IPS-20b (cell line): ENCODE results near the gene DNAJC11.
A peak's percentile ranks its signal among the peaks of the same experiment; 100 is the strongest.
"Not testable (repeated sequence)": the region's sequence is repeated elsewhere in the genome, so short reads cannot be mapped to it uniquely, and the experiment has no call there.

ENCODE experiments used
- H3K27ac ChIP-seq: one replicate; pipeline ENCODE4 v1.5.1; 2013; ENCODE audit warnings: low read length
- H3K27me3 ChIP-seq: 2 replicates; pipeline ENCODE4 v1.6.1; 2013; ENCODE audit warnings: mild to moderate bottlenecking, low read length, inconsistent platforms; ENCODE audit not compliant: insufficient read depth
- H3K36me3 ChIP-seq: 2 replicates; pipeline ENCODE4 v1.6.1; 2013; ENCODE audit warnings: low read depth, mild to moderate bottlenecking, inconsistent platforms, low read length, moderate library complexity; ENCODE audit not compliant: insufficient read depth
- H3K4me1 ChIP-seq: 2 replicates; pipeline ENCODE4 v1.6.1; 2013; ENCODE audit warnings: mild to moderate bottlenecking, control low read depth, inconsistent platforms, low read length, moderate library complexity; ENCODE audit not compliant: insufficient read depth
- H3K4me3 ChIP-seq: 2 replicates; pipeline ENCODE4 v1.5.1; 2013; ENCODE audit warnings: mild to moderate bottlenecking, low read length, inconsistent platforms
- H3K9ac ChIP-seq: 2 replicates; pipeline ENCODE4 v1.6.1; 2013; ENCODE audit warnings: low read depth, mild to moderate bottlenecking, inconsistent platforms, low read length, moderate library complexity
- H3K9me3 ChIP-seq: 2 replicates; pipeline ENCODE4 v1.6.1; 2013; ENCODE audit warnings: mild to moderate bottlenecking, low read depth, low read length, inconsistent platforms; ENCODE audit not compliant: insufficient read depth

Gene DNAJC11, protein sequence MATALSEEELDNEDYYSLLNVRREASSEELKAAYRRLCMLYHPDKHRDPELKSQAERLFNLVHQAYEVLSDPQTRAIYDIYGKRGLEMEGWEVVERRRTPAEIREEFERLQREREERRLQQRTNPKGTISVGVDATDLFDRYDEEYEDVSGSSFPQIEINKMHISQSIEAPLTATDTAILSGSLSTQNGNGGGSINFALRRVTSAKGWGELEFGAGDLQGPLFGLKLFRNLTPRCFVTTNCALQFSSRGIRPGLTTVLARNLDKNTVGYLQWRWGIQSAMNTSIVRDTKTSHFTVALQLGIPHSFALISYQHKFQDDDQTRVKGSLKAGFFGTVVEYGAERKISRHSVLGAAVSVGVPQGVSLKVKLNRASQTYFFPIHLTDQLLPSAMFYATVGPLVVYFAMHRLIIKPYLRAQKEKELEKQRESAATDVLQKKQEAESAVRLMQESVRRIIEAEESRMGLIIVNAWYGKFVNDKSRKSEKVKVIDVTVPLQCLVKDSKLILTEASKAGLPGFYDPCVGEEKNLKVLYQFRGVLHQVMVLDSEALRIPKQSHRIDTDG

DNA sequence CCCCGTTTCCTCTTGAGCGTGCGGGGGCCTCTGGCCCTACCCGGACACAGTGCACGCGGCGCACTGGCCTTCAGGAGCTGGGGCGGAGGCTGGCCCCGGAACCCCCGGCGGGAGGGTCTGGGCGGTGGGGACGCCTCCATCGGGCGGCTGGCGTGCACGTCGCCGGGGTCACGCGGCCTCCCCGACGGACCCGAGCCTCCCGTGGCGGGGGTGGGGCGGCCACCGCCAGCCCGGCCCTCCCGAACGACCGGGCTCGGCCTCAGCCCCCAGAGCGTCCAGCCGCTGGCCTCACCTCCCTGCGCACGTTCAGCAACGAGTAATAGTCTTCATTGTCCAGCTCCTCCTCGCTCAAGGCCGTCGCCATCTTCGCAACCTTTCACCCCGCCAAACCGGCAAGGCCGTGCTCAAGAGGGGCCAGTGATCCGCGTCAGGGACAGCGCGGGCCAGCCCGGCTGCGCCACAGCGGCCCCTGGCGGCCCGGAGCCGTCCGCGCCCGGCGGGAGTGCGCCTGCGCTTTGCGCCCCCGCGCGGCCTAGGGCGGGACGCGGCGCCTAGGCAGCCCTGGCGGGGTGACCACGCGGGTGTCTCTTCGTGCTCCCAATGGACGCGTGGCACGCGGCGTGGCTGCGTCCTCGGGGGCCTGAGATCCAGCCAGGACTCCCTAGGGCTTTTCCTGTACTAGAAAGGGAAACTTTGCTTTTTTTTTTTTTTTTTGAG lies at the start of gene DNAJC11:
Gene DNAJC11 (minus strand): TSS at position 380 of the 717 bp plus-strand sequence. CDS start 16 bp downstream, at position 364.
- H3K9me3 ChIP-seq: no peaks in the 10 kb centered on the region
- H3K4me3 ChIP-seq: peak within 1 kb of the TSS; percentile 98
- H3K36me3 ChIP-seq: peaks cover under 1% of the 10 kb centered on the region; the same call in 1 of the 2 replicates
- peak within 1 kb of the TSS; percentile 100 for H3K9ac ChIP-seq
- no peaks in the 10 kb centered on the region for H3K27me3 ChIP-seq
- H3K27ac ChIP-seq: peak within 1 kb of the TSS; percentile 93
- H3K4me1 ChIP-seq: peaks cover 9% of the 10 kb centered on the region

DNA sequence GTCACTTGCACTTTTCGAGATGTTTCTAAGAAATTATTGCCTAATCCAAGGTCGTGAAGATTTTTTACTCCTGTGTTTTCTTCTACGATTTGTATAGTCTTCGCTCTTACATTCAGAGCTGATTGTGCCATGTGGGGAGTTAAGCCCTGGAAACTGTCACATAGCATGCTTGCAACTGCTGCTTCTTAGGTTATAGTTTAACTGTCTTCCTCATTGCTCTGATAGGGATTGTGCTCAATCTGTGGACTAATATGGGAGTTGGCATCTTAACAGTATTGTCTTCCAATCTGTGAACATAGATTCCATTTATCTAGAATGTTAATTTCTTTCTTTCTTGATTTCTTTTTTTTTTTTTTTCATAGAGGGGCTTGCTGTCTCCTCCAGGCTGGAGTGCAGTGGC lies 48.9 kb upstream of the DNAJC11 start:
- 0 out of 2 replicates have a peak, but pooled peaks cover 11% of the 10 kb centered on the region for H3K27me3 ChIP-seq
- H3K4me3 ChIP-seq: no peak overlapping the region
- H3K9me3 ChIP-seq: no peaks in the 10 kb centered on the region

DNA sequence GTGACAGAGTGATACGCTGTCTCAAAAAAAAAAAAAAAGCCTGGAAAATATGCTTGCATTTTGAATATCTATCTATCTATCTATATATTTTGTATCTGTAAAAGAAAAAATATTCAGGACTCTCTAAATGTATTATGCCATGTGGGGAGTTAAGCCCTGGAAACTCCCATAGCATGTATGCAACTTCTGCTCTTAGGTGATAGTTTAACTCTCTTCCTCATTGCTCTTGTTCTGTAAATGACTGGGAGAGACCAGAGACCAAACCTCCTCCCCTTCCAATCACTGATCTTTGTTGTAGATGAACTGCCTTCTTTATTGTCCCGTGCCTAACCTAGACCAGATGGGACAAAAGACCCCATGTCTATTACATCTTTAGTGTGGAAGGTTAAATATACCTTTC lies 46.1 kb upstream of the DNAJC11 start:
- no peak overlapping the region for H3K27ac ChIP-seq
- no peak overlapping the region for H3K9ac ChIP-seq
- H3K36me3 ChIP-seq: no peaks in the 10 kb centered on the region
- H3K4me1 ChIP-seq: no peaks in the 10 kb centered on the region
- H3K4me3 ChIP-seq: no peak overlapping the region
- H3K9me3 ChIP-seq: no peaks in the 10 kb centered on the region
- 0 out of 2 replicates have a peak, but pooled peaks cover 11% of the 10 kb centered on the region for H3K27me3 ChIP-seq

More for the DNA sequence above, 48.9 kb upstream of the DNAJC11 start:
- H3K4me1 ChIP-seq: no peaks in the 10 kb centered on the region
- no peak overlapping the region for H3K27ac ChIP-seq
- H3K36me3 ChIP-seq: no peaks in the 10 kb centered on the region
- H3K9ac ChIP-seq: no peak overlapping the region

DNA sequence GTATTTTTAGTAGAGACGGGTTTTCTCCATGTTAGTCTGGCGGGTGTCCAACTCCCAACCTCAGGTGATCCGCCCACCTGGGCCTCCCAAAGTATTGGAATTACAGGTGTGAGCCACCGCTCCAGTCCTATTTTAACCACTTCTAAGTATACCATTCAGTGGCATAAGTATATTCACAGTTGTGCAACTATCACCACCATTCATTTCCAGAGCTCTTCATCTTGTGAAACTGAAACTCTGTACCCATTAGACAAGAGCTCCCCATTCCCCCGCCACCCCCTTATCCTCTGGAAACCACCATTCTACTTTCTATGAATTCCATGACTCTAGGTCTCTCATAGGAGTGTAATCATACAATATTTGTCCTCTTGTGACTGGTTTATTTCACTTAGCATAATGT lies 43.5 kb upstream of the DNAJC11 start:
- Histone ChIP-seq H3K27me3 (0 out of 2 replicates have a peak, but pooled peaks cover 11% of the 10 kb centered on the region), H3K36me3 (no peaks in the 10 kb centered on the region), H3K4me1 (no peaks in the 10 kb centered on the region), H3K9me3 (no peaks in the 10 kb centered on the region), H3K9ac (no peak overlapping the region), H3K27ac (no peak overlapping the region), H3K4me3 (no peak overlapping the region)

DNA sequence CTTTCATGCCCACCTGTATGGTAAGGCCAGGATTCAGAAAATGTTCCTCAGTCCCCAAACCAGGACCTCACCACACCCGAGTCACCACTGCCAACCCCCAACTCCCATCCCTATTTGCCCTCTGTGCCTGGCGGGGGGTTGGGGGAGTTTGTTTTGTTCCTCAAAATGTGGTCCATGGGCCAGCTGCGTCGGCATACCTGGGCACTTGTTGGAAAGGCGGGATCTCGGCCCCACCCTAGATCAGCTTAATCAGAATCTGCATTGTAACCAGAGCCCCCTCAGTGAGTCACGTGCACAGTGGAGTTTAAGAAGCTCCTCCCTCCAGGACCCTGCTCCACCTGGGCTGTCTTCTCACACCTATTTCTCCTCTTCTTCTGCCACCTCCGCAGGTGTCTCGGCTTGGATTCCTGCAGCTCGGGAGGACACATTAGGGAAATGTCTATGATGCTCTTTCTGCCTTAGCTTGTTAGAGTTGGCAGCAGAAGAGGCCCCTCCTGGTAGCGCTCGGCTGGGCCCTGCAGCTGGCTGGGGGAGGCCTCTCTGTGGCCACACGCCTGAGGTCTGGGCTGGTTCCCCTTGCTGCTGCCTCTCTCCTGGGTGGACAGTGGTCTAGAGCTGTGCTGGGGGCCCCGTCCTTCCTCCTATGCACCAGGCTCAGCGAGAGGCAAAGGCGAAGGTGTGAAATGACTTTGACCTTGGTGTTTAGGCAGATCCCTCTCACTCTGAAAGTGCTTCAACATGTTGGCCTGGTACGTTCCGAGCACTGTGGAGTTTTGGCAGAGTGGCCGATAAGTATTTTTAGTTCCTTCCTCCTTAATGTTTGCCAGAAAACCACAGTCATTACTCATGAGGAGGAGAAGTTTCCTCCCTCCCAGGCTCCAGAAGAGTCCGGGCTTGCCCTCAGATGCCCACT lies 41.8 kb upstream of the DNAJC11 start:
- no peaks in the 10 kb centered on the region for H3K4me1 ChIP-seq
- no peak overlapping the region for H3K27ac ChIP-seq

DNA sequence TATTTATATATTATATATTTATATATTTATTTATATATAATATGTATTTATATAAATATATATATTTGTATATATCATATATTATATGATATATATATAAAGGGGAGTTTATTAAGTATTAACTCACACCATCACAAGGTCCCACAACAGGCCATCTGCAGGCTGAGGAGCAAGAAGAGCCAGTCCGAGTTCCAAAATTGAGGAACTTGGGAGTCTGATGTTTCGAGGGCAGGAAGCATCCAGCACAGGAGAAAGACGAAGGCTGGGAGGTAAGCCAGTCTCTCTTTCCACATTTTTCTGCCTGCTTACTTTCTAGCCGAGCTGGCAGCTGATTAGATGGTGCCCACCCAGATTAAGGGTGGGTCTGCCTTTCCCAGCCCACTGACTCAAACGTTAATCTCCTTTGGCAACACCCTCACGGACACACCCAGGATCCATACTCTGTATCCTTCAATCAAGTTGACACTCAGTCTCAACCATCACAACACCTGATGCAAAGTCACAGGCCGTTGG lies 41.1 kb upstream of the DNAJC11 start:
- not testable (repeated sequence) for H3K27ac ChIP-seq, H3K36me3 ChIP-seq, H3K4me1 ChIP-seq, H3K4me3 ChIP-seq, H3K9me3 ChIP-seq, H3K27me3 ChIP-seq, H3K9ac ChIP-seq

More for the DNA sequence above, 41.8 kb upstream of the DNAJC11 start:
- Histone ChIP-seq H3K27me3 (0 out of 2 replicates have a peak, but pooled peaks cover 4% of the 10 kb centered on the region), H3K4me3 (no peak overlapping the region), H3K36me3 (no peaks in the 10 kb centered on the region), H3K9ac (no peak overlapping the region), H3K9me3 (no peaks in the 10 kb centered on the region)

DNA sequence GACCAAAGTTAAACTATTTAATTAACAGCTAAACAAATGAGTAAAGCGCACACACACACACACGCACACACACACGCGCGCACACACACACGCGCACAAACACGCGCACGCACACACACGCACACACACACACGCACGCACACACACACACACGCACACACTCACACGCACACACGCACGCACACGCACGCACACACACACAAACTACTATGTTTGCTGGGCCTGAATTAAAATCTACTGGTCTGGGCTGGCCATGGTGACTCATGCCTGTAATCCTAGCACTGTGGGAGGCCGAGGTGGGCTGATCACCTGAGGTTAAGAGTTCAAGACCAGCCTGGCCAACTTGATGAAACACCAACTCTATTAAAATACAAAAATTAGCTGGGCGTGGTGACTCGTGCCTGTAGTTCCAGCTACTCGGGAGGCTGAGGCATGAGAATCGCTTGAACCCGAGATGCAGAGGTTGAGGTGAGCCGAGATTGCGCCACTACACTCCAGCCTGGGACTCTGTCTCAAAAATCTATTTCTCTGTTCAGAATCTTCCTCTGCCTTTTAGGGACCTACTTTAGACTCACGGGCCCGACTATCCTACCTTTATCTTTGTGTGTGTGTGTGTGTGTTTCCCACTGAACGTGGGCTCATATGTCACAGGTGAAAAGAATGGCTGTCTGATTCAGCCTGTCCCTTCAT lies 37.5 kb upstream of the DNAJC11 start:
- Histone ChIP-seq H3K9ac (no peak overlapping the region), H3K4me3 (no peak overlapping the region), H3K36me3 (no peaks in the 10 kb centered on the region), H3K27ac (no peak overlapping the region), H3K4me1 (no peaks in the 10 kb centered on the region), H3K27me3 (no peaks in the 10 kb centered on the region), H3K9me3 (no peaks in the 10 kb centered on the region)

DNA sequence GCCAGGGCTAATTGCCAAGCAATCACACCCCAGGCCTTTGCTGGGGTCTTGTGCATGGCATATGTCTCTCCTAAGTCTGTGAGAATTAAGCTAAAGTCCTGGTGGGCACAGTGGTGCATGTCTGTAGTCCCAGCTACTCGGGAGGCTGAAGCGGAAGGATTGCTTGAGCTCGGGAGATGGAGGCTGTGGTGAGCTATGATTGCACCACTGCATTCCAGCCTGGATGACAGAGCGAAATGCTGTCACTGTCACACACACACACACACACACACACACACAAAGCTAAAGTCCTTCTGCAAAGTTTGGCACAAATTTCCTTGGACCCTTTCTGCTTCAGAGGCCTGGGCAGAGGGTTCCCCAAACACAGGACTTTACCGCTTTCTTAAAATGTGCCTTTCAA lies 31.3 kb upstream of the DNAJC11 start:
- Histone ChIP-seq H3K36me3 (no peaks in the 10 kb centered on the region), H3K9me3 (no peaks in the 10 kb centered on the region), H3K4me1 (peaks cover 5% of the 10 kb centered on the region), H3K4me3 (no peak overlapping the region), H3K27ac (no peak overlapping the region), H3K27me3 (no peaks in the 10 kb centered on the region), H3K9ac (no peak overlapping the region)

DNA sequence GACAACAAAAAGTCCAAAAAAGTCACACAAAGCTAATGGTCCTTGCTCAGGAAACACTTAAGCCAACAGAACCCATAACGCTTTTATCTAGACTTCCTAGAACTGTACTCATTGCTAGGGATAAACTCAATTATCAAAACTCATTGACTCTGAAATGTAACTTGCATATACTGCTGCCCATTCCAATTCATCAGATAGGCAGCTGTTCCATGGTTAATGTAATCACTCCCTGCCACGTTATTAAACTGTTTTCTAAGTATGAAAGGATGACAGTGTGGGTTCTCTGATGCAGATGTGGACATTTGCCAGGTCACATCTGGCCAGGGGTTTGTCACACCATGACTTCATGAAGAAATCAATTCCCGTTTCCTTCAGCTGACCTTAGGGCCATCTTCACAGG lies 30.3 kb upstream of the DNAJC11 start:
- Histone ChIP-seq H3K9ac (no peak overlapping the region), H3K27ac (no peak overlapping the region), H3K4me3 (no peak overlapping the region), H3K9me3 (no peaks in the 10 kb centered on the region), H3K36me3 (no peaks in the 10 kb centered on the region), H3K4me1 (peaks cover 5% of the 10 kb centered on the region), H3K27me3 (no peaks in the 10 kb centered on the region)

DNA sequence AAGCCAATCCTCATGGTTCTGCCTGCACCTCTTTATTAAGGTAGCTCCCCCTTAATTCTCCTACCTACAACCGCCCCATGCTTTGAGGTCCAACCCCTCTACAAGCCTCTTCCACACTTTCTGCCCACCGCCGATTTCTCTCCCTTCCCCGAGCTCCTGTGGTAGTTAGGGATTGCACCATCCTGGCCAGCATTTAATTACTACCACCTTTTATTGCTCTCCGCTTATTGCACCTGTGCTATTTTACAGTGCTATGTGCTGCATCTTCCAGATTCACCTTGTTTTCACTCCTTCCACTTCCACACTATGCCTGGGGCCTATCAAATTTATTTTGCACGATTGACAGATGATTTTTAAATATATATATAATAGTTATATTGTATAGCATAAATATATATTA lies 29.3 kb upstream of the DNAJC11 start:
- no peaks in the 10 kb centered on the region for H3K9me3 ChIP-seq
- no peaks in the 10 kb centered on the region for H3K27me3 ChIP-seq
- H3K4me1 ChIP-seq: peaks cover 5% of the 10 kb centered on the region
- no peaks in the 10 kb centered on the region for H3K36me3 ChIP-seq
- H3K4me3 ChIP-seq: no peak overlapping the region
- H3K9ac ChIP-seq: no peak overlapping the region
- no peak overlapping the region for H3K27ac ChIP-seq
